ENCODE data around the gene C10orf90. TPM values are rescaled to one million over a fixed set of nuclear protein-coding genes. Genes with fewer than 3 reads are reported as not detected.

The C10orf90 gene
- total RNA-seq, 4 donors from 2014 or later: 0.33 to 1.2 (median 1.1) TPM; not detected in 1

DNA sequence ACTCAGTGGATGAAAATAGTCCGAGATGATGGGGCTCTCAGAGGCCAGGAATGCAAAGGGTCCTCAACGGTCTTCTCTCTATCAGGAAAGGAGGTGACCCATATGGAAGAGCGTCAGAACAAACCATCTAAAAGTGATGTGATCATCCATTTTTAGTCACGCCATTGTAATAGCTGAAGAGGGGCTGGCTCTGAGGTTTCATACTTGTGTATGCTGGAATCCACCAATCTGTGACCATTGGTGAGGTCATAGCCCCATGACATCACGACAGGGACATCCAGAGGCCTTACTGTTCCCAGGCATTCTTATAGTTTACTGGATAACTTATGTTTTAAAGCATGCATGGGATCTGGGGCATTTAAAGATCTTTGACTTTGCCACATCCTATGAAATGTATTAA, 83.6 kb downstream of the C10orf90 start:
- TF ChIP-seq, protein P1, sequence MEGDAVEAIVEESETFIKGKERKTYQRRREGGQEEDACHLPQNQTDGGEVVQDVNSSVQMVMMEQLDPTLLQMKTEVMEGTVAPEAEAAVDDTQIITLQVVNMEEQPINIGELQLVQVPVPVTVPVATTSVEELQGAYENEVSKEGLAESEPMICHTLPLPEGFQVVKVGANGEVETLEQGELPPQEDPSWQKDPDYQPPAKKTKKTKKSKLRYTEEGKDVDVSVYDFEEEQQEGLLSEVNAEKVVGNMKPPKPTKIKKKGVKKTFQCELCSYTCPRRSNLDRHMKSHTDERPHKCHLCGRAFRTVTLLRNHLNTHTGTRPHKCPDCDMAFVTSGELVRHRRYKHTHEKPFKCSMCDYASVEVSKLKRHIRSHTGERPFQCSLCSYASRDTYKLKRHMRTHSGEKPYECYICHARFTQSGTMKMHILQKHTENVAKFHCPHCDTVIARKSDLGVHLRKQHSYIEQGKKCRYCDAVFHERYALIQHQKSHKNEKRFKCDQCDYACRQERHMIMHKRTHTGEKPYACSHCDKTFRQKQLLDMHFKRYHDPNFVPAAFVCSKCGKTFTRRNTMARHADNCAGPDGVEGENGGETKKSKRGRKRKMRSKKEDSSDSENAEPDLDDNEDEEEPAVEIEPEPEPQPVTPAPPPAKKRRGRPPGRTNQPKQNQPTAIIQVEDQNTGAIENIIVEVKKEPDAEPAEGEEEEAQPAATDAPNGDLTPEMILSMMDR (IDR thresholded peaks at IDR 0.05; ENCODE audit: low read depth): no peak

DNA sequence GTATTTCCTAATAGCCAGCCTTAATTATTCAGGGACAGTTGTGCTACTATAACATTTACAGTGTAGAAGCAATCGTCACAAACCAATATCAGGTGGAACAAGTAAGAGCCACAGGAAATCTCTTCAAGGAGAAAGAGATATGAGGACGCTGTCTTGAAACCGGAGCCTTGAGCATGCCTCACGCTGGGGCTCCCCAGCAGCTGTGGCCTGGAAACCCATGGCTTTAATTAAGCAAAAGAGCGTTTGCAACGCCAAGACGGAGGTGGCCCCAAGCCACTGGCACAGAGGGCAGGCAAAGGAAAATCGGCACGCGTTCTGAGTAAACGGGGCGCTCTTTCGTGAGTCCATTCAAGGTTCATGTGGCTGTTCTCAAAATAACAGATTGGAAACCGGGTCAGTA, 84.4 kb downstream of the C10orf90 start:
- TF ChIP-seq, protein P1 (IDR thresholded peaks at IDR 0.05; ENCODE audit: low read depth): no peak

DNA sequence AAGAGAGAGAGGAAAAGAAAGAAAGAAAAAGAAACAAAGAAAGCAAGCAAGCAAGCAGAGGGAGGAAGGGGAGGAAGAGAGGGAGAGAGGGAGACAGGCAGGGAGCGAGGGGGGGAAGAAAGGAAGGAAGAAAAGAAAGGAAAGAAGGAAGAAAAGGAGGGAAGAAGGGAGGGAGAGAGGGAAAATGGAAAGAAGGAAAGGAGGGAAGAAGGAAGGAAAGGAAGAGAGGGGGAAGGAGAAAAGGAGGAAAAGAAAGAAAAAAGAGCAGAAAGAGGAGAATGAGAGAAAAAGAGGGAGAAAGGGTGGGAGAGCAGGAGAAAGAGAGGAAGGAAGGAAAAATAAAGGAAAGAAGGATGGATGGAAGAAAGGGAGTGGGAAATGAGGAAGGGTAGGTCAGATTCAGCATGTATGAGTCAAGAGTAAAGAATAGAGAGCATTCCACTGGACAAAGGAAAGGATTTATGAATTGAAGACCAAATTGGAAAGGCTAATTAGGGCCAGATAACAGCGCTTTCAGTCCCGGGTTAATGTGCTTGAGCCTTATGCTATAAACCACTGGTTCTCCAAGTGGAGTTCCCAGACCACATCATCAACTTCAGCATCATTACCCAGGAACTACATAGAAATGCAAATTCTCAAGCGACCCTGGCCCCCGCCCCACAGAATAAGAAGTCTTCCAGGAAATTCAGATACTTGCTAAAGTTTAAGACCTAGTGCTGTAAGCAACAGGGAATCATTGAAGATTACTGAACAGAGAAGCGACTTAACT, 85.1 kb downstream of the C10orf90 start:
- TF ChIP-seq, protein P1 (IDR thresholded peaks at IDR 0.05; ENCODE audit: low read depth): no peak

DNA sequence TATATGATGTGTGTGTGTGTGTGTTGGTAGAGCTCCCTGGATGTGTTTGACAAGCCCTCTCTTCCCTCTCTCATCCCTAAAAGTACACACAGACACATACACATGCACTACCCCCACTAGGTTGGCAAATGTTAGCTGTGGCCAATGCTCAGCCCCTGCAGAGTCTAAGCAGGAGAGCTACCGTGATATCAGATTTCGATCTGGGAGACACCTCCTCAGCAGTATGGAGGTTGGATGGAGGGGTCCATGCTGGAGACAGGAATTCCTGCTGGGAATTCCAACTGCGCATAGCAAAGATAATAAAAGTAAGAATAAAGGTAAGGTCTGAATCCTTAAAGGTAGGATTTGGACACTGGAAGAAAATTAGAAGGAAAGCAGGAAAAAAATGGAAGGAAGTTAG, 85.7 kb downstream of the C10orf90 start:
- TF ChIP-seq, protein P1 (IDR thresholded peaks at IDR 0.05; ENCODE audit: low read depth): no peak

DNA sequence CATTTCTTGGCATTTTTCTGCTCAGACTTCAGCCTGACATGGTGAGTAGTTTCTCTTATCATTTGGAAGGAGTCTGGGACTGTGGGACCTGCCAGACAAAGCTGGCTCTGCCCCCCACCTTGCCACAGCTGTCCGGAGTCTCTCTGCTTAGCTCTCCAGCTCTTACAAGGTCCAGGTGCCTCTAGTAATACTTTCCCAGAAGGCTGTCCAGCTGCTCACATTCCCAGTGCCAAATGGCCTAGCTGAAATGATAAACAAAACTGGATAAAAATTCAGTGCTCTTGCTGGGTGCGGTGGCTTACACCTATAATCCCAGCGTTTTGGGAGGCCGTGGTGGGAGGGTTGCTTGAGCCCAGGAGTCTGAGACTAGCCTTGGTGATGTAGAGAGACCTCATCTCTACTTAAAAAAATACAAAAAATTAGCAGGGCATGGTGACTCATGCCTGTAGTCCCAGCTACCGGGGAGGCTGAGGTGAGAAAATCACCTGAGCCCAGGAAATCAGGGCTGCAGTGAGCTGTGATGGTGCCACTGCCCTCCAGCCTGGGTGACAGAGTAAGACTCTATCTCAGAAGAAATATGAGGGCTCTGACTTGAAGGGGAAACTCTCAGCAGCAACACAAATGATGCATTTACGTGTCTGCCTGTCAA, 86.8 kb downstream of the C10orf90 start:
- TF ChIP-seq, protein P1 (IDR thresholded peaks at IDR 0.05; ENCODE audit: low read depth): no peak

DNA sequence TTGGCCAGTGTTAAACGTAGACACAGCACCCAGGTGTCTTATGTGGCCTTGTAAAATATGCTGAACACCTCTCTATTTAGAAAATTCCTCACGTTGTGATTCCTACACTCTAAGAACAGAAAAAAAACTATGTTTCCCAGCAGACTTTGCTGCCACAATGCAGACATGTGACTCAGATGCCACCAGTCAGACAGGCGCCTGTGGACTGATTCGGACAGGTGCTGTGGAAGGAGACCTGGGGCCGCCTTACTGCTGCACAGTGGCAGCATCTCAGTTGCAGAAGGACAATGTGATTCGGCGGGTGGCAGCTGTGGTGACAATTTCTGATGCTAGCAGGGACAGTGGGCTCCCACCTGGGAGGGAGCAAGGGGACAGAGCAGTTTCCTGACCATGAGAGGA, 88.8 kb downstream of the C10orf90 start:
- TF ChIP-seq, protein P1 (IDR thresholded peaks at IDR 0.05; ENCODE audit: low read depth): no peak

DNA sequence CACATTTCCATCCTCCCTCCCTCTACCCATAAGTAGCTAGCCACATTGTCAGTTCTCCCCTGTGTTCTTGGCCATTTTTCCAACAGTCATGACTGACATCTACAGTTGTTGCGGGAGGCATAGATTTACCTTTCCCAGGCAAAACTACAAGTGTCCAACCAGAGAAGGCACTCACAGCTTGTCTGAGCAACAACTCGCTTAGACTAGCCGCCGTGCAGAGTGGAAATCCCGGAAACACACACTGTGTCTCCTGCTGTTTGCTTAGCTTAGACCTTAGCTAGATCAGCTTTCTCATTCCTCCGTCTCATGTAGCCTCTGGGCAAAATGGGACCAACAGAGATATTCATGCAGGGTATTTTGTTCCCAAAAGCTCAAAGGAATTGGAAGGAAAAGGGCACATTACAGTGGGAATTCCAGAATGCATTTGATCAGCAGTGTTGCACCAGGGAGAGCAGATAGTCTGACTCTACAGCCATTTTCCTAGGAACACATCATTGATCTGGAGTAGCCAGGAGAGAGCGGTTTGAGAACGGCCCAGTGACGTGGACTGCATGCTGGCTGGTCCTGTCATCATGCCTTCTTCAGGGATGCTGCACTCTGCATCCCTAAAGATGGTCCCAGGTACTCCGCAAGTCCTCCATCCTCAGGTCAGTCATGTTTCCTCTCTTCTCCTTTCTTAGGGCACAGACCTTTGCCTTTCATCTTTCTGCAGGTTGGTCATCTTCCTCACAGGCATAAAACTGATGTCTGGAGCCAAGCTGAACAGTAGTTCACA, 89.4 kb downstream of the C10orf90 start:
- TF ChIP-seq, protein P1 (IDR thresholded peaks at IDR 0.05; ENCODE audit: low read depth): no peak
